ENCODE results near the gene PDGFC.

Gene PDGFC

DNA sequence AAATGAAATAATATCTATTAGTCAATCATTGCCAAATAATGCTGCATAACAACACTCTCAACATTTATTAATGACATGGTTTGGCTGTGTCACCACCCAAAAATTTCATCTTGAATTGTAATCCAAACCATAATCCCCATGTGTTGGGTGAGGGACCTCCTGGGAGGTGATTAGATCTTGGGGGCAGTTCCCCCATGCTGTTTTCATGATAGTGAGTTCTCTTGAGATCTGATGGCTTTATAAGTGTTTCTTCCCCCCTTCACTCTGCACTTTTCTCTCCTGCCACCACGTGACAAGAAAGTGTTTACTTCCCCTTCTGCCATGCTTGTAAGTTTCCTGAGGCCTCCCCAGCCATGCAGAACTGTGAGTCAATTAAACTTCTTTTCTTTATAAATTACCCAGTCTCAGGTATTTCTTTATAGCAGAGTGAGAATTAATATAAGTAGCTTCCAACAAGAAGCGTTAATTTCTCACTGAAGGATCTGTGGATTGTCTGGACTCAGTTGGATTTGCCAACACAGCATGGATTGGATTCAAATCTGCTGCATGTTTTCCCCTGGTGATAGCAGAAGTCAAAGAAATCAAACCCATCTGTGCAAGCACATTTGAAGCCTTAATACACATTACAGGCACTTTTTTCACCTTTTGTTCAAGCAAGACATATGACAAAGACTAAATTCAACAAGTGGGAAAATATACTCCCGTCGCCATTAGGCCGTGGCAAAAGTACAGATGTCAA lies 216.6 kb downstream of the PDGFC start:
- FAIRE-seq (peak; percentile 46), DNase-seq (ENCODE audit: low spot score) (no peak)

- FAIRE-seq = no peak
- no peak for DNase-seq (ENCODE audit: low spot score)
Observed at GRCh38 chr4:156751486-156751885, 220.1 kb downstream of the PDGFC start.

DNA sequence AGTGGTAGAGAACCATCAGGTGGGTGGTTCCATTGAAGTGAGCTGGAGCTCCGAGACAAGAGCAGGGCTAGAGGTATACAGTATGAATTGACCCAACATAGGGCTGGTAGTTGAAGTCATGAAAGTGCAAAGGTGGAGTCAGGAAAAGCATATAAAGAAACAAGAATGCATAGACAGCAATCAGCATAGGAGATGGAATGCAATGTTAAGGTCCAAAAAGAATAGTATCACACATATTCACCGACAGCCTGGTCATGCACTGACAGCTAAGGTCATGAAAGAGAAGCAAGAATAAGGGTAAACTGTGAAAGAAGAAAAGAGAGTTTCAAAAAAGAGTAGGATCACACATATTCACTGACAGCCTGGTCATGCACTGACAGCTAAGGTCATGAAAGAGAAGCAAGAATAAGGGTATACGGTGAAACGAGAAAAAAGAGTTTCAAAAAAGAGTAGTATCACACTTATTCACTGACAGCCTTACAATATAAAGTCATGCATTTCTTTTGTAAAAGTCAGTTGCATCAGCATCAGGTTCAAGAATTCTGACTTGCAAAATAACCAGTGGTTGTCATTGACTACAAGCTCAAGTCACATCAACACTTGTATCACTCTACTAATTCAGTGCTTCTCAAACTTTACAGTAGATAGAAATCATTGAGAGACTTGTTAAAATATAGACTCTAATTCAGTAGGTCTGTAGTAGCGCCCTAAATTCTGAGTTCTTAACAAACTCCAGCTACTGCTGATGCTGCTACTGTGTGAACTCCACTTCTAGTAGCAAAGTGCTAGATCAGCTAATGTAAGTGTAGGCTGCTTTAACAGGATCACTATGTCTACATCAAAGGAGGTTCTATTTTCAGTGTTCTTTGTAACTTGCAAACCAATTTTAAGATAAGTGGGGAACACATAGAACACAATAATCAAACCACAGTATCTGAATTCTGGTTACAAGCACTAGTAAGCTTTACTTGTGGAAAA lies 221.9 kb downstream of the PDGFC start:
- no peak for FAIRE-seq
- no peak for DNase-seq (ENCODE audit: low spot score)

GRCh38 chr4:156746111-156746510 lies 225.5 kb downstream of the PDGFC start:
- FAIRE-seq (no peak), DNase-seq (ENCODE audit: low spot score) (no peak)

GRCh38 chr4:156738766-156739165 lies 232.8 kb downstream of the PDGFC start:
- FAIRE-seq (no peak), DNase-seq (ENCODE audit: low spot score) (no peak)

- no peak for FAIRE-seq
- DNase-seq (ENCODE audit: low spot score) = peak; percentile 39
Observed at GRCh38 chr4:156734965-156735895, 236.4 kb downstream of the PDGFC start.

GRCh38 chr4:156733582-156733981 lies 238.0 kb downstream of the PDGFC start:
- FAIRE-seq = no peak
- no peak for DNase-seq (ENCODE audit: low spot score)

- FAIRE-seq = no peak
- DNase-seq (ENCODE audit: low spot score) = no peak
Observed at GRCh38 chr4:156732634-156733033, 239.0 kb downstream of the PDGFC start.

DNA sequence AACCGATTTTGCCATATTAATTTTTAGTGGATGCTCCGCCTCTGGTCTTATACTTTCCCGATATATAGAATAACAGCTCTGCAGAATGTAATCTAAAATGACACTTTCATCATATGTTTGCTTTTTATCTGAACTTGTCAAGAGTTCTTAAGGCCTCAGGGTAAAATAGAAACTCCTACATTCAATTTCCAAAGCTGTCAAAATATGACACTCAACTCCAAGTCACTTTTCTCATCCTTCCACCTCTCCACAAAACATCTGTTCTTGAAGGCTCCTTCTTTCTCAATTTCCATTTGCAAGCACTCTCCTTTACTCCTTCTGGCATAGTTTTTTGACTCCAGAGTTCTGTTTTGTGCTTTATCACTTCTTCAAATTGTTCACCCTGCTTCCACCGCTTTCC lies 242.2 kb downstream of the PDGFC start:
- FAIRE-seq (no peak), DNase-seq (ENCODE audit: low spot score) (no peak)

GRCh38 chr4:156725257-156725656 lies 246.3 kb downstream of the PDGFC start:
- FAIRE-seq = no peak
- no peak for DNase-seq (ENCODE audit: low spot score)

GRCh38 chr4:156723951-156724668 lies 247.5 kb downstream of the PDGFC start:
- FAIRE-seq = no peak

GRCh38 chr4:156718226-156718625 lies 253.4 kb downstream of the PDGFC start:
- DNase-seq (ENCODE audit: low spot score) (no peak), FAIRE-seq (no peak)

More at GRCh38 chr4:156723951-156724668, 247.5 kb downstream of the PDGFC start:
- no peak for DNase-seq (ENCODE audit: low spot score)

- no peak for FAIRE-seq
Observed at GRCh38 chr4:156711193-156711590, 260.4 kb downstream of the PDGFC start.

More at GRCh38 chr4:156711193-156711590, 260.4 kb downstream of the PDGFC start:
- no peak for DNase-seq (ENCODE audit: low spot score)
